Measurements from ENCODE around the gene WNT7B. TPM values are rescaled to one million over a fixed set of nuclear protein-coding genes. Genes with fewer than 3 reads are reported as not detected.

Gene WNT7B
- total and polyA plus RNA-seq, 10 of the 15 experiments (the other 5 are each of a cell fraction or from before 2014, with no cell fraction given): 0.12 TPM; not detected in 9

DNA sequence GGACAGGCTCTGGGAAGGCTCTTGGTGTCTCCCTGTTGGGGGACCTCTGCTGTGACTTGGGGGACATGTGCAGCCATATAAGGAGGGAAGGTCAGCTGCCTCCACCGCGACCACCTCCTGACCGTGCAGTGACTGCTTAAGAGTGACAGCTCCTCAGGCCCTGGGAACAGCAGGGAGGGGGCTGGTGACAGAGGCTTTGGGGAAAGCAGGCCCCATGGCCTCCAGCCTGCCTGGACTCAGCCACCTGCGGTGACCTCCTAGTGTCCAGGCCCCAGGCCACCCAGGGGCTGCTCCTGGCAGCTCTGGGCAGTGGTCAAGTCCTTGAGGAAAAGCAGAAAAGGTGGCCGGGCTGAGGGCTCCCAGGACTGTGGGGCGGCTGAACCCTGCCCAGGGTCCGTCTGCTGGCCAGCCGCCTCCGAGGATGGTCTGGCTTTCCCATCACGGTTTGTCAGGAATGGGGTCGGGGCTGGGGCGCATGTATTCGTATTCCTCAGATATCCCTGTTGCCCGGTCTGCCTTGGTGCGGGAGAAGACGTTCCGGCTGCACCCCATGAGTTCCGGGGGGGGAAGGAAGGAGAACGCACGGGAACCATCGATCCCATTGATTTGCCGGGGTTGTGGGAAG lies 96.8 kb downstream of the WNT7B start (continued):
- TF ChIP-seq, protein P1, sequence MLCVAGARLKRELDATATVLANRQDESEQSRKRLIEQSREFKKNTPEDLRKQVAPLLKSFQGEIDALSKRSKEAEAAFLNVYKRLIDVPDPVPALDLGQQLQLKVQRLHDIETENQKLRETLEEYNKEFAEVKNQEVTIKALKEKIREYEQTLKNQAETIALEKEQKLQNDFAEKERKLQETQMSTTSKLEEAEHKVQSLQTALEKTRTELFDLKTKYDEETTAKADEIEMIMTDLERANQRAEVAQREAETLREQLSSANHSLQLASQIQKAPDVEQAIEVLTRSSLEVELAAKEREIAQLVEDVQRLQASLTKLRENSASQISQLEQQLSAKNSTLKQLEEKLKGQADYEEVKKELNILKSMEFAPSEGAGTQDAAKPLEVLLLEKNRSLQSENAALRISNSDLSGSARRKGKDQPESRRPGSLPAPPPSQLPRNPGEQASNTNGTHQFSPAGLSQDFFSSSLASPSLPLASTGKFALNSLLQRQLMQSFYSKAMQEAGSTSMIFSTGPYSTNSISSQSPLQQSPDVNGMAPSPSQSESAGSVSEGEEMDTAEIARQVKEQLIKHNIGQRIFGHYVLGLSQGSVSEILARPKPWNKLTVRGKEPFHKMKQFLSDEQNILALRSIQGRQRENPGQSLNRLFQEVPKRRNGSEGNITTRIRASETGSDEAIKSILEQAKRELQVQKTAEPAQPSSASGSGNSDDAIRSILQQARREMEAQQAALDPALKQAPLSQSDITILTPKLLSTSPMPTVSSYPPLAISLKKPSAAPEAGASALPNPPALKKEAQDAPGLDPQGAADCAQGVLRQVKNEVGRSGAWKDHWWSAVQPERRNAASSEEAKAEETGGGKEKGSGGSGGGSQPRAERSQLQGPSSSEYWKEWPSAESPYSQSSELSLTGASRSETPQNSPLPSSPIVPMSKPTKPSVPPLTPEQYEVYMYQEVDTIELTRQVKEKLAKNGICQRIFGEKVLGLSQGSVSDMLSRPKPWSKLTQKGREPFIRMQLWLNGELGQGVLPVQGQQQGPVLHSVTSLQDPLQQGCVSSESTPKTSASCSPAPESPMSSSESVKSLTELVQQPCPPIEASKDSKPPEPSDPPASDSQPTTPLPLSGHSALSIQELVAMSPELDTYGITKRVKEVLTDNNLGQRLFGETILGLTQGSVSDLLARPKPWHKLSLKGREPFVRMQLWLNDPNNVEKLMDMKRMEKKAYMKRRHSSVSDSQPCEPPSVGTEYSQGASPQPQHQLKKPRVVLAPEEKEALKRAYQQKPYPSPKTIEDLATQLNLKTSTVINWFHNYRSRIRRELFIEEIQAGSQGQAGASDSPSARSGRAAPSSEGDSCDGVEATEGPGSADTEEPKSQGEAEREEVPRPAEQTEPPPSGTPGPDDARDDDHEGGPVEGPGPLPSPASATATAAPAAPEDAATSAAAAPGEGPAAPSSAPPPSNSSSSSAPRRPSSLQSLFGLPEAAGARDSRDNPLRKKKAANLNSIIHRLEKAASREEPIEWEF (IDR thresholded peaks at IDR 0.05; ENCODE audit: insufficient replicate concordance, low read depth, low read length): no peak

DNA sequence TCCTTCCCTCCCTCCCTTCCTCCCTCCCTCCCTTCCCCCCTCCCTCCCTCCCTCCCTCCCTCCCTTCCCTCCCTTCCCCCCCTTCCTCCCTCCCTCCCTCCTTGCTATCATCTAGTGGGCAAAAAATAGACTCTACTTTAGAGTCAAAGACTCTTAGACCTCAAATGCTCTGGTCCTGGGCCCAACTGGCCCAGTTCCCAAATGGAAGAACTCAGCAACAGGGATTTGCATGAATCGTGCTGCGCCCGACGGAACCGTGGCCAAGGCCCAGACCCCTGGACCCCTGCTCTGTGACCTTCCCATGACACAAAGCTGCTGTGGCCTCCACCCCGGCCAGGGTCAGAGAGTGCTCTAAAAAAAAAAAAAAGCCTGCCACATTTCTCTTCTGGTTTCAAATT lies 97.4 kb downstream of the WNT7B start:
- TF ChIP-seq POLR2AphosphoS2 (IDR thresholded peaks at IDR 0.05; ENCODE audit: low read depth, low read length) (no peak), MEF2B (IDR thresholded peaks at IDR 0.05; ENCODE audit: partially characterized antibody, poor library complexity, severe bottlenecking) (no peak), NFIC (IDR thresholded peaks at IDR 0.05; ENCODE audit: low read depth, low read length) (no peak), SUPT20H (IDR thresholded peaks at IDR 0.05; ENCODE audit: borderline replicate concordance, control insufficient read depth, low read depth, low read length) (no peak), BHLHE40 (IDR thresholded peaks at IDR 0.05; ENCODE audit: borderline replicate concordance in 1 of 2, low read depth in 2 of 2, low read length in 1 of 2) (no peak)
- TF ChIP-seq, protein P2, sequence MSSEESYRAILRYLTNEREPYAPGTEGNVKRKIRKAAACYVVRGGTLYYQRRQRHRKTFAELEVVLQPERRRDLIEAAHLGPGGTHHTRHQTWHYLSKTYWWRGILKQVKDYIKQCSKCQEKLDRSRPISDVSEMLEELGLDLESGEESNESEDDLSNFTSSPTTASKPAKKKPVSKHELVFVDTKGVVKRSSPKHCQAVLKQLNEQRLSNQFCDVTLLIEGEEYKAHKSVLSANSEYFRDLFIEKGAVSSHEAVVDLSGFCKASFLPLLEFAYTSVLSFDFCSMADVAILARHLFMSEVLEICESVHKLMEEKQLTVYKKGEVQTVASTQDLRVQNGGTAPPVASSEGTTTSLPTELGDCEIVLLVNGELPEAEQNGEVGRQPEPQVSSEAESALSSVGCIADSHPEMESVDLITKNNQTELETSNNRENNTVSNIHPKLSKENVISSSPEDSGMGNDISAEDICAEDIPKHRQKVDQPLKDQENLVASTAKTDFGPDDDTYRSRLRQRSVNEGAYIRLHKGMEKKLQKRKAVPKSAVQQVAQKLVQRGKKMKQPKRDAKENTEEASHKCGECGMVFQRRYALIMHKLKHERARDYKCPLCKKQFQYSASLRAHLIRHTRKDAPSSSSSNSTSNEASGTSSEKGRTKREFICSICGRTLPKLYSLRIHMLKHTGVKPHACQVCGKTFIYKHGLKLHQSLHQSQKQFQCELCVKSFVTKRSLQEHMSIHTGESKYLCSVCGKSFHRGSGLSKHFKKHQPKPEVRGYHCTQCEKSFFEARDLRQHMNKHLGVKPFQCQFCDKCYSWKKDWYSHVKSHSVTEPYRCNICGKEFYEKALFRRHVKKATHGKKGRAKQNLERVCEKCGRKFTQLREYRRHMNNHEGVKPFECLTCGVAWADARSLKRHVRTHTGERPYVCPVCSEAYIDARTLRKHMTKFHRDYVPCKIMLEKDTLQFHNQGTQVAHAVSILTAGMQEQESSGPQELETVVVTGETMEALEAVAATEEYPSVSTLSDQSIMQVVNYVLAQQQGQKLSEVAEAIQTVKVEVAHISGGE (CRISPR knock-in tag; IDR thresholded peaks at IDR 0.05): no peak
- TF ChIP-seq, protein P3, sequence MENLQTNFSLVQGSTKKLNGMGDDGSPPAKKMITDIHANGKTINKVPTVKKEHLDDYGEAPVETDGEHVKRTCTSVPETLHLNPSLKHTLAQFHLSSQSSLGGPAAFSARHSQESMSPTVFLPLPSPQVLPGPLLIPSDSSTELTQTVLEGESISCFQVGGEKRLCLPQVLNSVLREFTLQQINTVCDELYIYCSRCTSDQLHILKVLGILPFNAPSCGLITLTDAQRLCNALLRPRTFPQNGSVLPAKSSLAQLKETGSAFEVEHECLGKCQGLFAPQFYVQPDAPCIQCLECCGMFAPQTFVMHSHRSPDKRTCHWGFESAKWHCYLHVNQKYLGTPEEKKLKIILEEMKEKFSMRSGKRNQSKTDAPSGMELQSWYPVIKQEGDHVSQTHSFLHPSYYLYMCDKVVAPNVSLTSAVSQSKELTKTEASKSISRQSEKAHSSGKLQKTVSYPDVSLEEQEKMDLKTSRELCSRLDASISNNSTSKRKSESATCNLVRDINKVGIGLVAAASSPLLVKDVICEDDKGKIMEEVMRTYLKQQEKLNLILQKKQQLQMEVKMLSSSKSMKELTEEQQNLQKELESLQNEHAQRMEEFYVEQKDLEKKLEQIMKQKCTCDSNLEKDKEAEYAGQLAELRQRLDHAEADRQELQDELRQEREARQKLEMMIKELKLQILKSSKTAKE (IDR thresholded peaks at IDR 0.05; ENCODE audit: low read depth, poor library complexity, severe bottlenecking): no peak
- RAD21 ChIA-PET (ENCODE audit: unreplicated experiment): no interaction called here
- no peaks in the 10 kb centered on the region for H3K9me3 ChIP-seq (replicated peaks; ENCODE audit: control insufficient read depth, insufficient read depth, low read length)
- SMC1A ChIA-PET (ENCODE audit: uncharacterized antibody, unreplicated experiment): no interaction called here
- WGBS (ENCODE audit: insufficient coverage, insufficient replicate concordance, low lambda C conversion rate, missing lambda C conversion rate): 75% methylated on average over 6 of the region's 6 CpGs
- no peaks in the 10 kb centered on the region for H4K20me1 ChIP-seq (ENCODE audit: control insufficient read depth, insufficient read depth)
- intact Hi-C loops (cut with micrococcal nuclease; ENCODE audit: unreplicated experiment): no loop called here
- no TSS peak for BruUV-seq (replicated peaks)
- no peaks in the 10 kb centered on the region for H3K4me1 ChIP-seq (ENCODE audit: control insufficient read depth, insufficient read depth, low read length)
- no peaks in the 10 kb centered on the region for H3K36me3 ChIP-seq (ENCODE audit: control insufficient read depth in 2 of 2, insufficient read depth in 2 of 2, low read length in 1 of 2)
- peaks cover 0 to 2% of the 10 kb centered on the region in 2 experiments; a peak in 3 of 4 replicates for H3K27me3 ChIP-seq (replicated peaks in 1 of 2; ENCODE audit: control insufficient read depth in 2 of 2, insufficient read depth in 2 of 2, low read length in 1 of 2)
- POLR2A ChIA-PET: no interaction called here
- in situ Hi-C loops (cut with MboI): no loop called here
- no peak overlapping the region for H3K27ac ChIP-seq (ENCODE audit: control insufficient read depth, insufficient read depth)
- H2AFZ ChIP-seq (ENCODE audit: control insufficient read depth, low read depth, low read length): no peak overlapping the region
- H3K9ac ChIP-seq (ENCODE audit: control insufficient read depth, insufficient read depth, low read length): no peak overlapping the region
- DNase-seq (ENCODE audit: low read depth, low spot score) (no peak), FAIRE-seq (no peak), ATAC-seq (no peak)
- no peak overlapping the region for H3K4me3 ChIP-seq
- CTCF ChIA-PET: no interaction called here
- H3K79me2 ChIP-seq (ENCODE audit: control insufficient read depth, insufficient read depth, low read length): no peaks in the 10 kb centered on the region
- no peak overlapping the region for H3K4me2 ChIP-seq (ENCODE audit: control insufficient read depth, insufficient read depth)
